NCI-H146 (cell line): ENCODE data around the gene TTC31.
A peak's percentile ranks its signal among the peaks of the same experiment; 100 is the strongest.

Experiments
- DNase-seq: peaks from one replicate; lab custom pipeline; 2025; lab: John Stamatoyannopoulos, UW

Gene TTC31

DNA sequence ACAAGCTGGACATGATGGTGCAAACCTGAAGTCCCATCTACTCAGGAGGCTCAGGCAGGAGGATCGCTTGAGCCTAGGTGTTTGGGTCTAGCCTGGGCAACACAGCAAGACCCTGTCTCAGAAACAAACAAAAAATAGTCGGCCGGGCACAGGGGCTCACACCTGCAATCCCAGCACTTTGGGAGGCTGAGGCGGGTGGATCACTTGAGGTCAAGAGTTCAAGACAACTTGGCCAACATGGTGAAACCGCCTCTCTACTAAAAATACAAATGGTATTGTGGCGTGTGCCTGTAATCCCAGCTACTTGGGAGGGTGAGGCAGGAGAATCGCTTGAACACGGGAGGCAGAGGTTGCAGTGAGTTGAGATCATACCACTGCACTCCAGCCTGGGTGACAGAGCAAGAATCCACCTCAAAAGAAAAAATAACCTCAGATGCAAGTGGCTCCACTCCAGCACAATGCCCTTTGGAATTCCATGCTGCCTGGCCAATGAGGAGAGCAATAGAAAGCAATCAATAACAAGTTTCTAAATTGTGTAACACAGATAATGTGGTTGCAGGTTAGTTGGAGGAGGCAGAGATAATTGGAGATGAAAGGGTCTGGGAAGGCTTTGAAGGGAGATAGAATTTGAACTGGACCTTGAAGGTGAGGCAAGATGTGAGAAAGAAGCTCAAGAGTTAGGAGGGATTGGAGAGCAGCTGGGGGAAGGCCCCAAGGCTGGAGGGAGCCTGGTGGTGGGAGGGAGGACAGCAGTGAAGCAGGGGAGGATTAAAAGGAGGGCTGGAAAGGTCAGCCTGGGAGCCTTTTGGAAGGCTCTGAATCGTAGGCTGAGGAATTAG is 6.0 kb downstream of the TTC31 start:
- DNase-seq: no peak

DNA sequence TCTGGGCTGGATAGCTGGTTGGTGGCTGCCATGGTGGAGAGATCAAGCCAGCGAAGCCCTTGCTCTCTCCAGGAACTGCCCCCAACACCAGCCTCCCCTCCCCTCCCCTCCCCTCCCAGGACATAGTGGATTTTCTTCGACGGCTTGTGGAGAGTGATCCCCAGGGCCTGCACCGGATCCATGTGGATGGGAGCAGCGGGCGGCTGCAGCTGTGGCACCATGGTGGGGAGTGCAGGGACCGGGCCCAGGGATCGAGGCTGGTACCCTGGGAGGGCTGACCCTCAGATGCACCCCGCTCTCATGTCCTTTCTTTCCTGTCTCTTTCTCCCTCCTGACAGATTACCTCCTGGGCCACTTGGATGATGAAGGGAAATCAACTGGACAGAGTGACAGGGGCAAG is 7.0 kb downstream of the TTC31 start:
- no peak for DNase-seq

DNA sequence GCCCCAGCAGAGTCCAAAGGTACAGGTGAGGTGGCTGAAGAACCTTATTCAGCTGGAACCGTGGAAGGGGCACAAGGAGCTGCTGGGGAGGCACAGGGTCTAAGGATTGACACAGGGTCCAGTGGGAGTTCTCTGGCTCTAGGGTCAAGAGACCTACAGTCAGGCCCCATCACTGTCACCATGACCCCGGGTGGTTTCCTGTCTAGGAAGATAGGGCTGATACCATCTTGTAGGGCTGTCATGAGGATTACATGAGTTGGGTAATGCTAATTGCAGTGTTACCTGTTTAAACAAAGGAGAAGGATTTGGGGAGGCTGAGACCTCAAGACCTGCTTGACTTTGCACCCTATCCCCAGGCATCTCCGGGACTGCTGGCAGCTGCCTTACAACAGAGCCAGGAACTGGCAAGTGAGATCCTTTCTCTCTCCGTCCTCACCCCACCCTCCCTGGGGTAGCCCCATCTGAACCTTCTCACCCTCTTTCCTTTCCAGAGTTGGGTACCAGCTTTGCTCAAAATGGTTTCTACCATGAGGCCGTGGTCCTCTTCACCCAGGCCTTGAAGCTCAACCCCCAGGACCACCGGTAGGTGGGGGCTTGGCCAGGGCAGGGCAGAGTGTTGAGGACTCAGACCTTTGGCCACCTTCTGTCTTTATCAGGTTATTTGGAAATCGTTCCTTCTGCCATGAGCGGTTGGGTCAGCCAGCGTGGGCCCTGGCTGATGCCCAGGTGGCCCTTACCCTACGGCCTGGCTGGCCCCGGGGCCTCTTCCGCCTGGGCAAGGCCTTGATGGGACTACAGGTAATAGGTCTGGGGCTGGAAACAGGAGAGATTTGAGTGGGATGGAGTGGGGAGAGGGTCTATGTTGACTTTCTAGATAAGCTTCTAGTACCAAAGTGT is 9.0 kb downstream of the TTC31 start:
- no peak for DNase-seq

DNA sequence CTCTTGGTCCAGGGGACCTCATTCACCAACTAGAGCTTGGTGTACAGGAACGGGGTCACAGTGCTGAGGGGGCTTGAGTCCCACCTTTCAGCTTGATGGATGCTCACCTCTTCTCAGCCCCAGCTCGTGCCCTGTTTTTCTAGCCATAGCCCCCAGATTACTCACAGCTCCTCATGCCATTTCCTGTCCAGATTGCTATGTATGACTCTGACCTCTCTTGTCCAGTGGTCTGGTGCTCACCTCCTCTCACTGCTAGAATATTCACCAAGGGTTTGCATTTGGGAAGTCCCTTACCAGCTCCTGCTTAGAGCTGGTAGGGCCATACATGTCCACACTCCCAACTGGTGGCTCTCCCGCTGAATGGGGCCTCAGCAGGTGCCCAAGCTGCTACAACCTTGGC is 10.7 kb downstream of the TTC31 start:
- no peak for DNase-seq

DNA sequence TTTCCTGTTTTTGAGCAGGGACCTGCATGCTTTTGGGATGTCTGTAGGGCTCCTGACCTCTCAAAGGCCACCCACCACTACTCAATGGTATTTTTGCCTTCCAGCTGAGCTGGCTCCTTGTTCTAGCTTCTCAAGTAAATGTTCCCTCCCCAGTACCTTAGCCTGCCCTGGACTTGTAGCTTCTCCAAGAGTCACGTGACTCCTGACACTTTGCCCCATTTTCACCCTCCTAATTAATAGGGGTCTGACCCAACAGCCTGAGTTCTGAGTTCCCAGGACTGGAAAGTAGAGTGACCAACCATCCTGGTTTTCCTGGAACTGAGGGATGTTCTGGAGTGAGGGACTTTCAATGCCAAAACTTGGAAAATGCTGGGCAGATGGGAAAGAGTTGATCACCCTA is 12.6 kb downstream of the TTC31 start:
- no peak for DNase-seq

DNA sequence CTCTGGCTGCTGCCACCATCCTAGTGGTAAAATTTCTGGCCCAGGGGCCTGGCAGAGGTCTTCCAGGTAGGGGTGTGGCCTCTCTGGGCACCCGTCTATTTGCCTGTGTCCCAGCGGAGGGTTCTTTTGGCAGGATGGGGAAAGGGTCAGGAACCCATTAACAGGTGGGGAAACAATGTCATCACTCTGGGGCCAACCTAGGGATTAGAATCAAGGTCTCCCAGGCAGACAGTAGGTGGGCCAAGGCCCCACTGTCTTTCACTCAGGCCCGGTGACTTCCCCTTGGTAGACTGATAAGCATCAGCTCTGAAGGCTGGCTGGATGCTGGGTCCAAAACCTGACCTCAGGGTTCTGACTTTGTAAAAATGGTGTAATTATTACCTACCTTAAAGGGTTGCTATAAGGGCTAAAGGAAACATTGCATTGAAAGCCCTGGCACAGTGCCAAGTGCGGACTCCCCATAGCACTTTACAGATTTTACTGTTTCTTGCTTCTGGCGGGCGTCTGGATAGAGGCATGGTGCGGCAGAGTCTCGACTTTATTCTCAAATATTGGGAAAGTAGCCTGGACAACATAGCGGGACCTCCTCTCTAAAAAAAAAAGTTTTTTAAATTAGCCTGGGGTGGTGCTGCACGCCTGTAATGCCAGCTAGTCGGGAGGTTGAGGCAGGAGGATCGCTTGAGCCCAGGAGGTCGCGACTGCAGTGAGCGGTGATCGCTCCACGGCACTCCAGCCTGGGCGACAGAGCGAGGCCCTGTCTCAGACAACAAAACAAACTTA is 14.3 kb downstream of the TTC31 start:
- DNase-seq: no peak

DNA sequence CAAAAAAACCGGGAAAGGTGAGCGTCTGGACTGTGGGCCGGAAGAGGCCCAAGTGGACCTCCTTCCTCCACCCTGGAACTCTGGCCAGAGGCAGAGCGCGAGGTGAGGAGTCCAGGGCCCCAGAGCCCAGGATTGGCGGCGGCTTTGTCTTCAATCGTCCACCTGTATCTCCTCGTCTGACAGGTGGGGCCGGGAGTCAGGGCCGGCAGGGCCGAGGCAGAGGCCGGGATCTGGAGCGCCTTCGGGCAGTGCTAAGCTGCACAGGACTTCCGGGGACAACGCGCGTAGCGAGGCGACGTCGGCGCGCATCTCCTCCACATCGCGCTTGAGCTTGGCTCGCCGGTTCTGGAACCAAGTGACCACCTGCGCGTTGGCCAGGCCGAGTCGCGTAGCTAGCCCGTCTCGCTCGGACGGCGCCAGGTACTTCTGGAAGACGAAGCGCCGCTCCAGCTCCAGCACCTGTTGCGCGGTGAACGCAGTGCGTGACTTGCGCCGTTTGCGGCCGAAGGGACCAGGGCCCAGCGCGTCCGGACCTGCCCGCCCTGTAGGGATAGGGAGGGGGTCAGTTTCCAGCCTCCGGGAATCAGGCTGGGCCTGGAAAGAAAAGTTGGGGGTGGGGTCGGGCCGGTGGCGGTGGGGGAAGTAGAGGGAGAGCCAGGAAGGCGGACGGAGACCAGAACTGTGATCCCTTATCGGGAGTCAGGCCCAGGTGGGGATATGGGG is 15.1 kb downstream of the TTC31 start:
- peak; percentile 79 for DNase-seq

DNA sequence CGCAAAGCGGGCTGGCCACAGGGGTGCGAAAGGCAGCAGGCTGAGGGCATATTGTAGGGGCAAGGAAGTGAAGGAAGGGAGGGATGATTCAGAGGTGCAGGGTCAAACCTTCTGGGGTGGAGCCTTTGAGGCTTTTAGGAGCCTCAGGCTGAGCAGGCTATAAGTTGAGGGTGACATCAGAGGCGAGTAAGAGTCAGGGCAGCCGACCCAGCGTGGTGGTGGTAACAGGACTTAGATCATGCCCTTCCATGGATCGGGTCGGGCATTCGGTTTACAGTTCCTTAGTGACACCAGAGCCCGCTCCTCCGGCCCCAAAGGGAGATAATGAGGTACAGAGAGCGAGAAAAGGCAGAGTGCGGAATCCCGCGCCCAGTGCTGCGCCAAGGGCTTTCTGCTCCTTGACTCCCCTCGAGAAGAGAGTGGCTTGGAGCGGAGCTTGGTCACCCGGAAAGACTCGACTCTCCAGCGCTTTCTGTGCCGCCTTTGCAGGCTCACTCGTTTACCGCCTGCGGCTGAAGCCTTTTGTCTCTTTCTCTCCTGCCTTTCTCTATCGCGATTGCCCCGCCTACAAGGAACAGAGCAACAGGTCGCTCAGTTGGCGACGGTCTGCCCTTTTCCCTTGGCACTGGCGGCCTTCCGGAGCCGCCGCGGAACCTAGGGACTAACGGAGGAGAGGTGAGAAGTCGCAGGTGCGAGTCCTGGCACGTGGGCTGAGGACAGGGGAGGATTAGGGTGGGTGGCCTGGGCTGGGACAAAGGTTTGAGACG is 15.8 kb downstream of the TTC31 start:
- no peak for DNase-seq

DNA sequence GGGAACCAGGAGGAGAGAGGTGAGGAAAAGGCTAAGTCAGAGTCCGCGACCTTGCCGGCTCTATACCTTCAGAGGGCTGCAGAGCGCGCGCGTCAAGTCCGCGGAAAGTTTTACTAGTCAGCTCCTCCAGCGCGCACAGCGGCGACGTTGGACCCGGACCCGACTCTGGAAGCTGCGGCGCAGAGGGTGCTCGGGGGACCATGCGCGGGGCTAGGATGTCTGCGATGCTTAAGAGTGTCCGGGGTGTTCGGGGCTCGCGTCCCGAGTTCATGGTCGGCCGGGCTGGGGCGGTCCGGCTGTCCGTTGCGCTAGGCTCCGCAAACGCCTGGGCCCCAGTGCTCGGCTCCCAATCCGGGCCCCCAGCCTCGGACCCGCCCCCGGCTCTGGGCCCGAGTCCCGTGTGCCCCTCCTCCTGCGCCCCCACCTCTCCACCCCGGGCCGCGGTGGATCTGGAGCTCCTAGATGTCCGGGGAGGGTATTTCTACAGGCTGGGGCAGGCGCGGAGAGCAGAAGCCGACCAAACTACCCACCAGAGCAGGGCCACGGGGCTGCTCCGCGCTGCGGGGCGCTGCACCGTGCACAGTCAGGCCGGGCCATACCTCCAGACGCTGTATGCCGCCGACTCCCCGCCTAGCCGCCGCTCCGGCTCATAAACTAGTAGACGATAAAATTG is 16.5 kb downstream of the TTC31 start, which contains the start of gene LBX2:
Gene LBX2 (minus strand): TSS at position 337 of the 673 bp plus-strand sequence. CDS start 66 bp downstream, at position 271.
- no peak for DNase-seq

DNA sequence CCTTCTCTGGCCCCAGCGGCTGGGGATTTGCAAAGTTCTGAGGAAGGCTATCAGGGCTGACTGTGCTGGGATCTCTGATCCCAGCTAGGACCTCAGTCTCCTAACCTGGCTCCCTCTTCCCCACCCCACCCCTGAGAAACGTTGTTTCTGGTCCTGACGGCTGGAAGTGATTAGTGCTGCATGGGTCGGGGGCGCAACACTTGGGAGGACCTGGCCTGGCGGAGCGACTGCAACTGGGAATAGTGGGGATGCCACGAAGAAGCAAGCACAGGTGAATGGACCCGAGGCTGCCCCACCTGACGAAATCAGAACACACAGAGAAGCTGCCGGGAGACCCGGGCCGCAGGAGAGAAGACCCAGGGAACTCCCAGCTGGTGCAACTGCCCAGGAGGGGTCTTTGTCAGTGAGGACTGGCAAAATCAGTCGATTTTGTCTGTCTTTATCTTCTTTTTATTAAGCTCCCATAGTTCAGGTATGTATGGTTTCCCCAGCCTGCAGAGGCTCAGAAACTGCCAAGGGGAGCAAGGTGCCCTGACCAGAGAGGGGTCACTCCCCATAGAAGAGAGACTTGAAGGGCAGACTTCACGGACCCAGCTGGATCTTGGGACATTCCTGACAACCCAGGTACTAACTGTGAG is 17.2 kb downstream of the TTC31 start:
- DNase-seq: no peak

DNA sequence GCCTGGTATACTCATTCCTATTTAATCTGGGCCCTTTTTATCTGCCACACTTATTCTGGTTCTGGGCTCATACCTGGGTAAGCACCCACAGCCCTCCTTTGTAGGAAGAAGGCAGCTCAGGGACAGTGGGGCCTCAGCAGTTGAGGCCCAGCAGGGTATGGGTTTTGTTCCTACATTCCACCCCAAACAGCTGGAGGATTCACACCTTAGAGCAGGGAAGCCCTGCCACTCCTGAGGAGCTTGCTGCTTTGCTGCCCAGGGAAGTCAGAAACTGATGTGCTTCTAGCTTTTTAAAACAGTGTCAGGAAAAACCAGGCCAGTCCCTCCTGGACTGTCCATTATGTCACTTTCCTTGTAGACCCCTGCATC is 17.7 kb downstream of the TTC31 start:
- DNase-seq: no peak

DNA sequence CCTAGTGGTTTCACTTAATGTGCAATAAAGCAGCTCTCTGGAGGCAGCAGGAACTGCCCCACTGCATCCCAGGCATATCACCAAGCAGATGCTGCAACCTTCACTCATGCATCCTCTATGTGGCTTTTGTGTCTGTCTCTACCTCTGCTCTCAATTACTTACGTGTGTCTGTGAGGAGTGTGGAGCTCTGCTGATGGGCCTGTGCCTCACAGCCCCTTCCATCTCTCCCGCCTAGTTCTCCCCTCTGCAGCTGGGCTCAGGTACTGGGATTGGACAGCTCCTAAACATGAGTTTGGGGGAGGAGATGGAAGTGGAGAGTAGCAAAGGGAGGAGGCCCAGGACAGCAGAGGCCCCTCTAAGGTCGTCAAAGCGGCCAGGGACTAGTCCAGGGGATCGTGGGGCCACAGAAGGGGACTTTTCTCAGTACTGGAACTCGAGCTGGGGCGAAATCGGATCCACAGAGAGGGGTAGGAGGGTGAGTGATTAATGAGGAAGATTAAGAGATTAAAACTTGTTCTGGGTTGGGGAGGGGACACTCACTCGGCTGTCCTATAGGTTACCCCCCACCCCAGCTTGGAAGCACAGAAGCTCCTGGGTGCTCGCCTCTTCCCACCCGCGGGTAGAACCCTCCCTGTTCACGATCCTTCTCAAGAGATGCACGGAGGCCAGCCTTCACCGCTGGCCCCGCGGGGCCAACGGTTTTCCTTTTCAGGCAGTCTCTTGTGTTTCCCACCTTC is 18.6 kb downstream of the TTC31 start:
- no peak for DNase-seq

DNA sequence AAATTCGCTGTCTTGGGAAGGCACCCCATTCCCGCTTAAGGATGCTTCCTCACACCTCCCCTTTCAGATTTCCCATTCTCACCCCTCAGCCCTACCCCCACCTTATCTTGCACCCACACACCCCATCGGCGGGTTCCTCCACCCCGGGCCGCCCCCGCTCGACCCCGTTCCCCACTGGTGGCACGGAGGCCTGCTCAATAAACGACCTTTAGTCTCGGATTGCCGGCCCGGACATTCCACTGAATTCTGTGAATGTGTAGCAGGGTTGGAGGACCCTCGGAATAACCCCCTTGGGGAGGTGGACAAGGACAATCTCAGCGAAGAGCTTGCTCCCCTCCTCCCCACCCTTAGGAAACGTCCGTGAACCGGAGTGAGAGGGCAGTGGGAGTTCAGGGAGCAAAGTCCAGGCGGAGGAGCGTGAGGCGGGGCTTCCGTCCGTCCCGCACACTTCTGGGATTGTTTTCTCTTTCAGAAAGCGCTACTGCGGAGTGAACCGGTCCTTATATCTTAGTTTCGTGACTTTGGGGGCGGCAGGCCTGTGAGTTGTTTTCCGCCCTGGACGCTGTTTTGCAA is 19.4 kb downstream of the TTC31 start:
- DNase-seq: peak; percentile 27

DNA sequence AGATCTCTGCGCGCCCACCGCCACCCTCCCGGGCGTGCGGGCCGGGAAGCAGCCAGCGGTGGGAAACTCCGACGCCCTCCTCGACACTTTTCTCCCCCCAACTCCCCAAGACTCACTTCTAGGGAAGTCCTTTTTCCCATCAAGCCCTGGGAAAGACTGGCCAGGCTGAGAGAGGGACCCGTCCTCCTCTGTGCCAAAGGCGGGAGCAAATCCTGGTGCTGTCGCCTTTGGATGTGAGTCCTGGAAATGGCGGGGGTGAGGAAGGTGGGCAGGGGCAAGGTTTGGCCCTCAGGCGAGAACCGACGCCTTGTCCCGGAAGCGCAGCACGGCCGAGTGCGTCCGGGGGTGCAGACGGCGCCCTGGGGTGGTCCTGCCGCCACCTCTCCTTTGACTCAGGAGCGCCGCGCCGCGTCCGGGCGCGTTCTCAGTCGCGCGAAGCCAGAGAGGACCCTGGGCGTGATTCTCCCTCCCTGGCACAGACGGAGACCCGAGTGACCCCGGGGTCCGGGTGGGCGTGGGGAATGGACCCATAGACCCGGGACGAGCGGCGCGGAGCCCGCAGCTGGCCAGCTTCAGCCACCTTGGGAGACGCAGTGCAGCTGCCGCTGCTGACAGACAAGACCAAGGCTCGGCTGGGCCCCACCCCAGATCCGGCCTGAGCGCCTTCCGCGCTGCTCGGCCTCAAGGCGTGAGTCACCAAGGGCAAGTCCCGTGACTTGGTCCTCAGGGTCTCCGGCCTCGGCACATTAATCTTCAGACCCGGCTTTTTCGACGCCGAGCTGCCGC is 20.0 kb downstream of the TTC31 start:
- peak; percentile 58 for DNase-seq

DNA sequence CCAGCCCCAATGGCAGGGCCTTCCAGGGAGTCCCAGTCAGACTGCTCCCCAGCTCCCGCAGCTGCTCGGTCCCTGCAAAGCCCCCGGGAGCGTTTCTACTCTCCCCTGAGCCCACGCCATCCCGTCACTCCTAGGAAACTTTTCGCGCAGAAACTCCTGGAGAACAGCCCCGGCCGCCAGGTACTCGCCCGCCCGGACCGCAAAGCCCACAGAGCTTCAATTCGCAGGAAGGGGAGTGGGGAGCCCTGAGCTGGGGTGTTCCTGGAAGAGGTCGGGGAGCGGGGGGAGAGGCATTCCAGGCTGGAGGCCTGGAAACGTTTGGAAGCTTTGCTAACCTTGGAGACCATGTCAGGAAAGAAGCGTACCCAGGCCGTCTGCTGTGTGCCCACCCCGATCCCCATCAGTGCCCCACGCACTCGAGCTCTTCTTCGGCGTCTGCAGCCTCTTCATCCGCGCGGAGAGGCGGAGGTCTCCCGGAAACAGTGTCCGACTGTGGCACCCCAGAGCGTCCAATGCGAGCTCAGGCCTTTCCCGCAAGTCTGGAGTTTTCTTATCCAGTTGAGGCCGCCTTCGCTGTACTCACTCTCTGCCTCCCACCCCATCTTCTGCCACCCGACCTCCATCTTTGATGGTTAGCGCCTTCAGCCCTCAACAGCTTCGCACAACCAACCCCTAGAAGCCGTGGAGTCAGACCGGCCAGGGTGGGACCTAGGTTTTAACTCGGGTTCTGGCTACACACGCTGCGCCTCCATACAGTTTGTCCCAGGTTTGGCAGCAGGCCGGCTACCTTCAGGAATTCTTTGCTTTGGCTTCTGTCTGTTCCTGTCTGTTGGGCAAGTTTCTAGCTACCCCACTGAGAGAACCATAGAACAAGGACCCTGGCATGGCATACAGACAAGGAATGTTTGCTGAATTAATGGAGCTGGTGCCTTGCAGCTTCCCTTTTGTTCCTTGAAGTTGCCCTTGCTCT is 20.9 kb downstream of the TTC31 start:
- peak; percentile 41 for DNase-seq

DNA sequence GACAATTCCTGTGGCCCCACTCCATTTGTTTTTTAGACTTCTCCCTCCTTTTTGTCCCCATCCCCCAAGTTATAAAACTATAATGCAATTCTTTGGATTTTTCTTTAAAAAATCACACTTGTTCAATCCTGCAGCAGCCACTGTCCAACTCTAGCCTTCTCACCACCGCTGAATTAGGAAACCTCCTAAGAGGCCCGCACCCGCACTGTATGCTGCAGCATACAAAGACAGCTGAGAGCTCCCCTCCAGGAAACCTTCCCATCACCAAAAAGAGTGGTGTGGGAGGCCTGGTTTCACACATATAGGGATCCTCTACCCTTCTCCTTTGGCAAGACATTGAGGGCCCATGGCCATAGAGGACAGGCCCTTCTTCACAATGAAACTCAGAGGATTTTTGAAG is 21.7 kb downstream of the TTC31 start:
- no peak for DNase-seq
